KMS-11 (cell line): ENCODE measurements around the gene KCNAB1.
"Not testable (repeated sequence)": the region's sequence is repeated elsewhere in the genome, so short reads cannot be mapped to it uniquely, and the experiment has no call there.

Experiments
- H2AFZ ChIP-seq: fragments of 200-600 bp; sonication (generic); 2 replicates; pipeline ENCODE4 v1.6.1; 2016; ENCODE audit warnings: antibody characterized with exemption, mixed run types, low read depth
- H3K27ac ChIP-seq: fragments of 200-600 bp; sonication (generic); 2 replicates; pipeline ENCODE4 v1.6.1; 2016; ENCODE audit warnings: mild to moderate bottlenecking, mixed run types
- H3K27me3 ChIP-seq: fragments of 200-600 bp; sonication (generic); 2 replicates; pipeline ENCODE4 v1.6.1; 2017; ENCODE audit warnings: mild to moderate bottlenecking, low read depth, mixed run types, moderate library complexity; ENCODE audit not compliant: insufficient read depth
- H3K36me3 ChIP-seq: fragments of 200-600 bp; sonication (generic); 2 replicates; pipeline ENCODE4 v1.6.1; 2017; ENCODE audit warnings: mild to moderate bottlenecking, mixed run types; ENCODE audit not compliant: insufficient read depth
- H3K4me1 ChIP-seq: fragments of 200-600 bp; sonication (generic); 2 replicates; pipeline ENCODE4 v1.6.1; 2016; ENCODE audit warnings: mild to moderate bottlenecking, low read depth, mixed run types; ENCODE audit not compliant: poor library complexity, severe bottlenecking
- H3K4me2 ChIP-seq: fragments of 200-600 bp; sonication (generic); 2 replicates; pipeline ENCODE4 v1.7.0; 2016; ENCODE audit warnings: mild to moderate bottlenecking, mixed run types
- H3K4me3 ChIP-seq: fragments of 200-600 bp; sonication (generic); IDR thresholded peaks from 2 replicates; pipeline ENCODE4 v1.6.1; 2017; ENCODE audit warnings: low read depth, low read length, mixed read lengths; ENCODE audit not compliant: insufficient read depth
- H3K79me2 ChIP-seq: fragments of 200-600 bp; sonication (generic); 2 replicates; pipeline ENCODE4 v1.6.1; 2016; ENCODE audit warnings: low read depth, mixed run types; ENCODE audit not compliant: insufficient read depth
- H3K9ac ChIP-seq: fragments of 200-600 bp; sonication (generic); 2 replicates; pipeline ENCODE4 v1.6.1; 2016; ENCODE audit warnings: mild to moderate bottlenecking, mixed run types
- H4K20me1 ChIP-seq: fragments of 200-600 bp; sonication (generic); 2 replicates; pipeline ENCODE4 v1.6.1; 2016; ENCODE audit warnings: mild to moderate bottlenecking, mixed run types; ENCODE audit not compliant: insufficient read depth
- CTCF ChIP-seq: fragments of 200-600 bp; sonication (generic); conservative IDR thresholded peaks from 2 replicates; pipeline ENCODE4 v1.6.1; 2017; ENCODE audit warnings: low read depth, mild to moderate bottlenecking, antibody characterized with exemption, low read length, moderate library complexity, mixed read lengths

Gene KCNAB1

GRCh38 chr3:156135921-156136638 is 15.7 kb downstream of the KCNAB1 start:
- TF ChIP-seq CTCF = peak; percentile 67
- Histone ChIP-seq H3K27ac (no peak overlapping the region), H3K79me2 (no peaks in the 10 kb centered on the region), H4K20me1 (no peaks in the 10 kb centered on the region), H3K4me1 (no peaks in the 10 kb centered on the region), H3K4me3 (no peak overlapping the region), H3K4me2 (no peak overlapping the region), H3K9ac (no peak overlapping the region), H2AFZ (no peak overlapping the region), H3K36me3 (no peaks in the 10 kb centered on the region), H3K27me3 (no peaks in the 10 kb centered on the region)

GRCh38 chr3:156137397-156137796 is 17.0 kb downstream of the KCNAB1 start:
- not testable (repeated sequence) for H3K9ac ChIP-seq, H3K4me2 ChIP-seq, H4K20me1 ChIP-seq, H3K4me1 ChIP-seq, H3K79me2 ChIP-seq, H3K4me3 ChIP-seq, H3K36me3 ChIP-seq, H3K27ac ChIP-seq, H3K27me3 ChIP-seq, H2AFZ ChIP-seq

GRCh38 chr3:156140001-156140595 is 19.7 kb downstream of the KCNAB1 start:
- Histone ChIP-seq H3K4me3 (no peak overlapping the region), H3K27ac (no peak overlapping the region), H3K4me1 (no peaks in the 10 kb centered on the region), H3K79me2 (no peaks in the 10 kb centered on the region), H2AFZ (no peak overlapping the region), H4K20me1 (no peaks in the 10 kb centered on the region), H3K4me2 (no peak overlapping the region), H3K9ac (no peak overlapping the region), H3K36me3 (no peaks in the 10 kb centered on the region), H3K27me3 (no peaks in the 10 kb centered on the region)
- TF ChIP-seq CTCF = no peak

- no peaks in the 10 kb centered on the region for H3K36me3 ChIP-seq
- no peak overlapping the region for H3K27ac ChIP-seq
- TF ChIP-seq CTCF = no peak
- no peak overlapping the region for H3K4me2 ChIP-seq
- no peaks in the 10 kb centered on the region for H3K79me2 ChIP-seq
- H2AFZ ChIP-seq = no peak overlapping the region
- H3K27me3 ChIP-seq = no peaks in the 10 kb centered on the region
- H4K20me1 ChIP-seq = no peaks in the 10 kb centered on the region
- H3K9ac ChIP-seq = no peak overlapping the region
- H3K4me1 ChIP-seq = no peaks in the 10 kb centered on the region
- H3K4me3 ChIP-seq = no peak overlapping the region
Observed at GRCh38 chr3:156142702-156143101, 22.3 kb downstream of the KCNAB1 start.

- Histone ChIP-seq H4K20me1 (no peaks in the 10 kb centered on the region), H3K4me3 (no peak overlapping the region), H3K4me2 (no peak overlapping the region), H3K36me3 (no peaks in the 10 kb centered on the region), H3K27ac (no peak overlapping the region), H3K27me3 (no peaks in the 10 kb centered on the region), H3K79me2 (no peaks in the 10 kb centered on the region), H3K9ac (no peak overlapping the region), H2AFZ (no peak overlapping the region), H3K4me1 (no peaks in the 10 kb centered on the region)
- TF ChIP-seq CTCF = no peak
Observed at GRCh38 chr3:156143136-156143535, 22.8 kb downstream of the KCNAB1 start.
